Activated T-cell treated with anti-CD3 and anti-CD28 coated beads for 48 hours (primary cell): ENCODE data around the gene HAL.
A peak's percentile ranks its signal among the peaks of the same experiment; 100 is the strongest.
"Not testable (repeated sequence)": the region's sequence is repeated elsewhere in the genome, so short reads cannot be mapped to it uniquely, and the experiment has no call there.

Experiments used
- DNase-seq: peaks from one replicate; pipeline ENCODE4 v3.0.0-alpha.2; 2020; ENCODE audit warnings: low read depth

The HAL gene

GRCh38 chr12:95975491-95975890 is 20.7 kb downstream of the HAL start:
- no peak for DNase-seq

- no peak for DNase-seq
These were observed 21.8 kb downstream of the HAL start for GRCh38 chr12:95974358-95974757.

- DNase-seq = no peak
These were observed 23.2 kb downstream of the HAL start for GRCh38 chr12:95972832-95973456.

GRCh38 chr12:95970905-95971304 is 25.2 kb downstream of the HAL start:
- no peak for DNase-seq

- not testable (repeated sequence) for DNase-seq
These were observed 27.0 kb downstream of the HAL start for GRCh38 chr12:95969116-95969515.

- no peak for DNase-seq
These were observed 28.8 kb downstream of the HAL start for GRCh38 chr12:95967301-95967700.

- no peak for DNase-seq
These were observed 29.8 kb downstream of the HAL start for GRCh38 chr12:95966287-95966870.

GRCh38 chr12:95963096-95963495 is 33.0 kb downstream of the HAL start:
- DNase-seq = no peak

- DNase-seq = no peak
These were observed 33.9 kb downstream of the HAL start for GRCh38 chr12:95962222-95962621.

- DNase-seq = no peak
These were observed 35.9 kb downstream of the HAL start for GRCh38 chr12:95960241-95960640.

- DNase-seq = no peak
These were observed 37.0 kb downstream of the HAL start for GRCh38 chr12:95959107-95959506.

GRCh38 chr12:95956557-95957145 is 39.5 kb downstream of the HAL start:
- DNase-seq = no peak

- DNase-seq = no peak
These were observed 40.5 kb downstream of the HAL start for GRCh38 chr12:95955549-95956159.

GRCh38 chr12:95953000-95953399 is 43.1 kb downstream of the HAL start:
- no peak for DNase-seq

GRCh38 chr12:95951515-95951914 is 44.6 kb downstream of the HAL start:
- no peak for DNase-seq

- DNase-seq = no peak
These were observed 46.5 kb downstream of the HAL start for GRCh38 chr12:95949477-95950206.

- no peak for DNase-seq
These were observed 51.9 kb downstream of the HAL start for GRCh38 chr12:95944108-95944704.

GRCh38 chr12:95943330-95943842 is 52.8 kb downstream of the HAL start, which contains the start of gene AMDHD1:
Gene AMDHD1 (plus strand): TSS chr12:95943331. CDS start chr12:95943399, 68 bp downstream.
- DNase-seq = peak; percentile 63

GRCh38 chr12:95942524-95943329 is 53.4 kb downstream of the HAL start, which contains the start of gene CCDC38:
Gene CCDC38 (minus strand): TSS chr12:95942614. CDS start chr12:95936509, 6,105 bp downstream.
- peak; percentile 78 for DNase-seq

- DNase-seq = no peak
These were observed 54.0 kb downstream of the HAL start for GRCh38 chr12:95942101-95942523.

- DNase-seq = no peak
These were observed 55.6 kb downstream of the HAL start for GRCh38 chr12:95940514-95940913.
